ENCODE measurements around the gene FGGY.

DNA sequence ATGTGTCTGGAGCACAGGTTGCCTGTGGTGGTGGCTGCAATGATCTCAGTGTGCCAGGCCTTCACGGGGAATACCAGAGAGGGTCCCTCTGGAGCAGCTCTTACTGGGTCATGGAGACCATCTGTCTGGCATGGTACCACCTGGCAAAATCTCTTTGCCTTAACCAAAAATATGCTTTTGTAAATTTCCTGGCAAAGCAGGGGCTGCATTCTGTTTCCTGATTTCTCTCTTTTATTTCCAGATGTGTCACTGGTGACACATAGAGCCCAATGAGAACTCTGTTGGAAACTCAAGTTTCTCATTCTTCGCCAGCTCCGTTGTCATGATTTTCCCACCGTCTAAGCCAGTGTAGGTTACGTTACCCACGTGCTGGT is 136.5 kb downstream of the FGGY start:
- TF ChIP-seq, protein P1, sequence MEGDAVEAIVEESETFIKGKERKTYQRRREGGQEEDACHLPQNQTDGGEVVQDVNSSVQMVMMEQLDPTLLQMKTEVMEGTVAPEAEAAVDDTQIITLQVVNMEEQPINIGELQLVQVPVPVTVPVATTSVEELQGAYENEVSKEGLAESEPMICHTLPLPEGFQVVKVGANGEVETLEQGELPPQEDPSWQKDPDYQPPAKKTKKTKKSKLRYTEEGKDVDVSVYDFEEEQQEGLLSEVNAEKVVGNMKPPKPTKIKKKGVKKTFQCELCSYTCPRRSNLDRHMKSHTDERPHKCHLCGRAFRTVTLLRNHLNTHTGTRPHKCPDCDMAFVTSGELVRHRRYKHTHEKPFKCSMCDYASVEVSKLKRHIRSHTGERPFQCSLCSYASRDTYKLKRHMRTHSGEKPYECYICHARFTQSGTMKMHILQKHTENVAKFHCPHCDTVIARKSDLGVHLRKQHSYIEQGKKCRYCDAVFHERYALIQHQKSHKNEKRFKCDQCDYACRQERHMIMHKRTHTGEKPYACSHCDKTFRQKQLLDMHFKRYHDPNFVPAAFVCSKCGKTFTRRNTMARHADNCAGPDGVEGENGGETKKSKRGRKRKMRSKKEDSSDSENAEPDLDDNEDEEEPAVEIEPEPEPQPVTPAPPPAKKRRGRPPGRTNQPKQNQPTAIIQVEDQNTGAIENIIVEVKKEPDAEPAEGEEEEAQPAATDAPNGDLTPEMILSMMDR (IDR thresholded peaks at IDR 0.05), result no peak
- TF ChIP-seq POLR2A (IDR thresholded peaks at IDR 0.05; ENCODE audit: low read depth), result no peak

Measured in esophagus muscularis mucosa (tissue), 3 donors.